Spleen (tissue), 13 donors: ENCODE results near the gene SAE1. TPM values are rescaled to one million over a fixed set of nuclear protein-coding genes. Genes with fewer than 3 reads are reported as not detected.

Experiments used
- DNase-seq: peaks from one replicate; pipeline ENCODE4 v3.0.0-alpha.2; 2020
- H3K27ac ChIP-seq, 8 donors: fragments of 200-600 bp; sonication (generic) in 7 of 8; 1 replicate in 4 of 8; 2 replicates in 4 of 8; pipeline versions ENCODE4 v1.5.0 to v1.8.0; 2016 to 2021; ENCODE audit warnings: inconsistent platforms in 4 of 8, mild to moderate bottlenecking in 4 of 8, moderate library complexity in 1 of 8
- H3K27me3 ChIP-seq, 7 donors: fragments of 200-600 bp; sonication (generic) in 6 of 7; replicated peaks in 1 of 7; 1 replicate in 4 of 7; 2 replicates in 3 of 7; pipeline versions ENCODE4 v1.5.0 to v1.8.0; 2016 to 2021; ENCODE audit warnings: inconsistent platforms in 3 of 7, mild to moderate bottlenecking in 1 of 7
- H3K36me3 ChIP-seq, 6 donors: fragments of 200-600 bp; sonication (generic) in 5 of 6; 1 replicate in 4 of 6; 2 replicates in 2 of 6; pipeline versions ENCODE4 v1.5.0 to v1.8.0; 2016 to 2021; ENCODE audit warnings: inconsistent platforms in 2 of 6
- H3K4me1 ChIP-seq, 6 donors: fragments of 200-600 bp; sonication (generic) in 5 of 6; 1 replicate in 3 of 6; 2 replicates in 3 of 6; pipeline versions ENCODE4 v1.5.0 to v1.8.0; 2016 to 2021; ENCODE audit warnings: inconsistent platforms in 3 of 6
- H3K4me3 ChIP-seq, 8 donors: fragments of 200-600 bp; sonication (generic) in 7 of 8; 1 replicate in 4 of 8; 2 replicates in 4 of 8; pipeline versions ENCODE4 v1.5.0 to v1.8.0; 2016 to 2021; ENCODE audit warnings: inconsistent platforms in 4 of 8, mild to moderate bottlenecking in 4 of 8, moderate library complexity in 2 of 8
- H3K9me3 ChIP-seq, 8 donors: fragments of 200-600 bp; sonication (generic) in 7 of 8; 1 replicate in 4 of 8; 2 replicates in 4 of 8; pipeline versions ENCODE4 v1.5.0 to v1.8.0; 2016 to 2021; ENCODE audit warnings: inconsistent platforms in 4 of 8
- POLR2A ChIP-seq, 3 donors: fragments of 450-650 bp; IDR thresholded peaks; one replicate each; pipeline ENCODE4 v1.5.1; 2017; ENCODE audit warnings: antibody characterized with exemption in 3 of 3, mild to moderate bottlenecking in 1 of 3
- POLR2AphosphoS5 ChIP-seq, 3 donors: sonication (generic); formaldehyde crosslinking; IDR thresholded peaks; one replicate each; pipeline ENCODE4 v1.5.1; 2017; ENCODE audit warnings: antibody characterized with exemption in 3 of 3
- WGBS, 5 donors: extraction: QIAGEN DNeasy Blood & Tissue Kit in 3 of 5; methylation state at CpG; one replicate each; pipeline versions ENCODE4 v1.1.5 to v1.1.7; 2013 to 2018; 5-methylcytosine and 5-hydroxymethylcytosine counted together
- intact Hi-C: fragments of 100-400 bp; cut with DNase I; formaldehyde crosslinking; loops from one replicate; pipeline ENCODE4 v1.15.0; 2023; ENCODE audit warnings: low total_unique reads
- long read RNA-seq, 2 donors: transcript quantifications; one replicate each; lab custom pipeline, GENCODE V29; 2026
- polyA plus RNA-seq, 3 donors: library from polyadenylated mRNA; stranded (reverse); fragments of 200-250 nt; gene quantifications; one replicate each; pipeline ENCODE4 v1.2.1, GENCODE V29; 2013
- total RNA-seq, 7 donors: library from RNA; depleted of rRNA in 3 of 7; stranded (reverse); fragments of >200 nt in 3 of 7; fragmentation: NEBNext Ultra II Directional in 4 of 7; extraction: Animal tissue kit (Norgen Biotek cat#: 25700) in 4 of 7; gene quantifications; one replicate each; pipeline versions ENCODE4 v1.1.0 to v1.2.1, GENCODE V29; 2016 to 2021
- TF ChIP-seq, protein P1 (sequence below), 11 experiments: fragments of 200-600 bp in 7 of 11; fragments of 450-650 bp in 4 of 11; sonication (generic) in 4 of 11; IDR thresholded peaks in 8 of 11; conservative IDR thresholded peaks in 3 of 11; 1 replicate in 7 of 11; 2 replicates in 4 of 11; pipeline versions ENCODE4 v1.4.0 to v1.8.0; 2016 to 2021; ENCODE audit warnings: antibody characterized with exemption in 11 of 11, inconsistent platforms in 4 of 11, mild to moderate bottlenecking in 1 of 11
- donor health status: healthy with polysubstance abuse.
- donor health status: DM: no; HTN: no; CAD: no; lungs with moderate emphysema.
- donor health status: DM: no; HTN: no; CAD: no.
- donor health status: Bipolar disorder and iron deficiency.
- donor health status: healthy.
- donor health status: DM: no; HTN: no; CAD: no.
- donor health status: DM: yes; HTN: yes; CAD: no.

The SAE1 gene
- total RNA-seq: 10 to 100 TPM; 42.7 to 72.4 (median 59.5) TPM
- polyA plus RNA-seq: 10 to 100 TPM; 28.1 to 53.3 (median 43.9) TPM
- long read RNA-seq, donor 1, transcript SAE1-201 (9 exons, 2,049 nt): major isoform, 20 of 41 reads
- long read RNA-seq, donor 1, partial matches to known transcripts: 21 of 41 reads
- long read RNA-seq, donor 1, other reads (novel, unspliced or antisense): 0 of 41 reads
- long read RNA-seq, donor 2, transcript SAE1-201 (9 exons, 2,049 nt): major isoform, 18 of 33 reads
- long read RNA-seq, donor 2, partial matches to known transcripts: 14 of 33 reads
- long read RNA-seq, donor 2, other reads (novel, unspliced or antisense): 0 of 33 reads

DNA sequence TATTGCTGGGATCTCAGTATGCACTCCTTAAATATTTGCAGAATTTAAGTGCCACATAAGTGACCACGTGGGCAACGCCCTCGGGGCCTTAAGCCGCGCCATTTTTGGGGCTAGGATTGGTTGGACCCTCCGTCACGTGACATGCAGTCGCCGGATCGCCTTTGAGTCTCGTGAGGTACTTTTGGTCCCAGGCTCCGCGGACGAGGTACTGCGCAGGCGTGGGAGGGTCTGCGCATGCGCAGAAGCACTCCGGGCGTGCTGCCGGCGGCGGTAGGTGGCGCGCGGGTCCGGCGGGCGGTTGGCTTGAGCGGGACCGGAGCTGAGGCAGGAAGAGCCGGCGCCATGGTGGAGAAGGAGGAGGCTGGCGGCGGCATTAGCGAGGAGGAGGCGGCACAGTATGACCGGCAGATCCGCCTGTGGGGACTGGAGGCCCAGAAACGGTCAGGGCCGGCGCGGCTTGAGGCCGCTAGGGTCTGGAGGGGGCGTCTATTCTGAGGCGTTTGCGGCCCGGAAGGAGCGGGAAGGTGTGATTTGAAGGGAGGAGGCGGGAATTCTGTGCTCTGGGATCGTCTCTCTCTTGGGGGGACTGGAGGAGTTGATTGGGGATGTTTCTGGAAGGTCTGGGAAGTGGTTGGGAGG lies at the start of gene SAE1:
SAE1 (plus strand) TSS at position 247 of the 639 bp plus-strand sequence; CDS start at position 343, 96 bp downstream.
- WGBS, 5 donors: 0 to 1% (median 0%) methylated on average over 49 to 51 of the region's 51 CpGs
- Histone ChIP-seq H3K9me3 (no peaks in the 10 kb centered on the region), H3K27ac (peak within 1 kb of the TSS; percentile 81 to 93 (median 90)), H3K4me3 (peak within 1 kb of the TSS; percentile 73 to 95 (median 77)), H3K36me3 (peaks cover 0 to 15% (median 0%) of the 10 kb centered on the region in 6 donors), H3K4me1 (peaks cover 9 to 55% (median 40%) of the 10 kb centered on the region in 6 donors), H3K27me3 (no peaks in the 10 kb centered on the region)
- peak; percentile 98 for DNase-seq
- TF ChIP-seq POLR2AphosphoS5 (IDR thresholded peaks at IDR 0.05) (peak; percentile 96 to 97 (median 96)), POLR2A (IDR thresholded peaks at IDR 0.05) (peak in 1 of 3 donors; percentile 54)
- TF ChIP-seq, protein P1, sequence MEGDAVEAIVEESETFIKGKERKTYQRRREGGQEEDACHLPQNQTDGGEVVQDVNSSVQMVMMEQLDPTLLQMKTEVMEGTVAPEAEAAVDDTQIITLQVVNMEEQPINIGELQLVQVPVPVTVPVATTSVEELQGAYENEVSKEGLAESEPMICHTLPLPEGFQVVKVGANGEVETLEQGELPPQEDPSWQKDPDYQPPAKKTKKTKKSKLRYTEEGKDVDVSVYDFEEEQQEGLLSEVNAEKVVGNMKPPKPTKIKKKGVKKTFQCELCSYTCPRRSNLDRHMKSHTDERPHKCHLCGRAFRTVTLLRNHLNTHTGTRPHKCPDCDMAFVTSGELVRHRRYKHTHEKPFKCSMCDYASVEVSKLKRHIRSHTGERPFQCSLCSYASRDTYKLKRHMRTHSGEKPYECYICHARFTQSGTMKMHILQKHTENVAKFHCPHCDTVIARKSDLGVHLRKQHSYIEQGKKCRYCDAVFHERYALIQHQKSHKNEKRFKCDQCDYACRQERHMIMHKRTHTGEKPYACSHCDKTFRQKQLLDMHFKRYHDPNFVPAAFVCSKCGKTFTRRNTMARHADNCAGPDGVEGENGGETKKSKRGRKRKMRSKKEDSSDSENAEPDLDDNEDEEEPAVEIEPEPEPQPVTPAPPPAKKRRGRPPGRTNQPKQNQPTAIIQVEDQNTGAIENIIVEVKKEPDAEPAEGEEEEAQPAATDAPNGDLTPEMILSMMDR (IDR thresholded peaks at IDR 0.05 in 8 of 11, conservative IDR thresholded peaks at IDR 0.05 in 3 of 11): peak; percentile 31 to 78 (median 66)
- intact Hi-C loops: no loop called here

DNA sequence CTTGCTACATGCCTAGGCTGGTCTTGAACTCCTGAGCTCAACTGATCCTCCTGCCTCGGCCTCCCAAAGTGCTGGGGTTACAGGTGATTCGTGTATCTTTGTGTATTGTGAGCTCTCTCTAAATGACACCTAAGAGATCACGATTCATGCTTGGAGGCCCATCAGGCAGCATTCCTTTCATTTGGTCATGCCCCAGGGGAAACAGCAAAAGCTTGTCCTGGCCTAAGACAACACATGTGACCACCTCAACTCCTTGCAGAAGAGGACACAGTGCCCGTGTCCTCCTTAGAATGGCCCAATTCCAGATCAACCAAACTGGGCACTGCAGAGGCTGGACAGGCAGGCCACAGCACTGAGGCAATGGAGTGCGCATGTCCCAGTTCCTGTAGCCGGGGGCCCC lies 49.5 kb upstream of the SAE1 start:
- no peak overlapping the region for H3K4me3 ChIP-seq
- H3K27me3 ChIP-seq: no peaks in the 10 kb centered on the region
- H3K27ac ChIP-seq: no peak overlapping the region
- WGBS, 5 donors: 85 to 96% (median 91%) methylated on average over 5 to 6 of the region's 6 CpGs
- intact Hi-C loops: no loop called here
- DNase-seq: no peak
- peaks cover 3 to 100% (median 94%) of the 10 kb centered on the region in 6 donors for H3K36me3 ChIP-seq
- TF ChIP-seq, protein P1 (IDR thresholded peaks at IDR 0.05 in 8 of 11, conservative IDR thresholded peaks at IDR 0.05 in 3 of 11): no peak
- peak in 1 of 3 donors; percentile 10 for TF ChIP-seq POLR2AphosphoS5 (IDR thresholded peaks at IDR 0.05)
- no peaks in the 10 kb centered on the region for H3K9me3 ChIP-seq
- peaks cover 0 to 20% (median 5%) of the 10 kb centered on the region in 6 donors for H3K4me1 ChIP-seq

DNA sequence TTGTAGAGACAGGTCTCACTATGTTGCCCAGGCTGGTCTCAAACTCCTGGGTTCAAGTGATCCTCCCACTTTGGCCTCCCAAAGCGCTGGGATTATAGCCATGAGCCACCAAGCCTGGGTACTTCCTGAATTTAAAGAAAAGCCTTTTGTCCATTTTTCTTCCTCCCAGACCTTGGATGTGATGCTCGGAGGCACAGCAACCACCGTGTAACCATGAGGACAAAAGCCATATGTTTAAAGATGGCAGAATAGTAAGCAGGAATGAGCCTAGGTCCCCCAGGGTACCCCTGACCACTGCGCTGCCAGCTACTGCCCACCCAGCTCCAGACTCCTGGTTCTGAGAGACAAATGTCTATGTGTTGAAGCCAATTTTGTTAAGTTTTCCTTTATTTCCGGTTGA lies 48.1 kb upstream of the SAE1 start:
- DNase-seq: no peak
- Histone ChIP-seq H3K36me3 (peaks cover 3 to 100% (median 92%) of the 10 kb centered on the region in 6 donors), H3K27ac (no peak overlapping the region), H3K4me1 (peaks cover 0 to 22% (median 5%) of the 10 kb centered on the region in 6 donors), H3K9me3 (no peaks in the 10 kb centered on the region), H3K27me3 (no peaks in the 10 kb centered on the region), H3K4me3 (no peak overlapping the region)
- TF ChIP-seq POLR2AphosphoS5 (IDR thresholded peaks at IDR 0.05): no peak
- TF ChIP-seq, protein P1 (IDR thresholded peaks at IDR 0.05 in 8 of 11, conservative IDR thresholded peaks at IDR 0.05 in 3 of 11): no peak
- TF ChIP-seq POLR2A (IDR thresholded peaks at IDR 0.05): no peak
- WGBS, 5 donors: 92 to 96% (median 94%) methylated on average over 5 of the region's 5 CpGs
- intact Hi-C loops: no loop called here

DNA sequence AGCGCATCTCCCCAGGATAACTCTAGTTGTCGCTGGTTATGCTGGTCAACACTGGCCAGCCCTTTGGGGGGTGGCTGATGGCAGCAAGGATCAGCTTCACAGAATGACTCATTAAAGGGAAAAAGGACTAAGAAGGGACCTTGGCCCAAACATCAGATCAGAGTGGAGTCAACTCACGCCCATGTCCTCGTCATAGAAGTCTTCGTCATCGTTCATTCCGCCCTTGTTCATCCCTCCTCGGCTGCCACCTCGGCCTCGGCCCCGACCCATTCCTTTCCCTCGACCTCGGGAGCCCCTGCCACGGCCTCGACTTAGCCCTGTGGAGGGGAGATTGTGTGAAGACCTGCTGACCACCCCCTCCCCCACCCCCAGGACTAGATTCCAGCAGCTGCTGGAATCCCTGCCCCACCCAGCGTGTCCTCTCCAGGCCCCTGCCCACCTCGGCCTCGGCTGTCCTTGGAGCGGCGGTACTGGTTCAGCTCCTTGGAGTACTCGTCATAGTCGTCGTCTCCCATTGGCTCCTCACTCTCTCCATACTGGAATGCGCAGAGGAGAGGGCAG lies 45.7 kb upstream of the SAE1 start:
- no peaks in the 10 kb centered on the region for H3K9me3 ChIP-seq
- no peaks in the 10 kb centered on the region for H3K27me3 ChIP-seq
- TF ChIP-seq POLR2A (IDR thresholded peaks at IDR 0.05) (no peak), POLR2AphosphoS5 (IDR thresholded peaks at IDR 0.05) (peak in 1 of 3 donors; percentile 37)
- H3K27ac ChIP-seq: peak overlapping the region in 2 of 8 donors; percentile 9 to 30
- peaks cover 3 to 100% (median 95%) of the 10 kb centered on the region in 6 donors for H3K36me3 ChIP-seq
- no peak for DNase-seq
- WGBS, 5 donors: 95 to 96% (median 96%) methylated on average over 24 of the region's 24 CpGs
- intact Hi-C loops: no loop called here
- no peak overlapping the region for H3K4me3 ChIP-seq
- peaks cover 0 to 13% (median 0%) of the 10 kb centered on the region in 6 donors for H3K4me1 ChIP-seq
